ENCODE results near the gene SLC25A44.
A peak's percentile ranks its signal among the peaks of the same experiment; 100 is the strongest.
"Not testable (repeated sequence)": the region's sequence is repeated elsewhere in the genome, so short reads cannot be mapped to it uniquely, and the experiment has no call there.

Gene SLC25A44

DNA sequence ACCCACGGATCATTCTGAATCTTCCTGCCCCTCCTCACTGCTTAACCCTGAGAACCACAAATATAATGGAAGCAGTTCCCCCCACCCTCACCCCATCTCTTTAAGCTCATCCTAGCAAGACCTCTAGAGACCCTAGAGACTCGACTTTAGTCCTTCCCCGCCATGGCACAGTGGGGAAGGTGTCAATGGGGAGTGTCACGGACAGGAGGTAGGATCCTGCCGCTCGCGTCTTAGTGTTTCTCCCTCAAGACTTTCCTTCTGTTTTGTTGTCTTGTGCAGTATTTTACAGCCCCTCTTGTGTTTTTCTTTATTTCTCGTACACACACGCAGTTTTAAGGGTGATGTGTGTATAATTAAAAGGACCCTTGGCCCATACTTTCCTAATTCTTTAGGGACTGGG lies 18.2 kb downstream of the SLC25A44 start:
- no peak for DNase-seq

DNA sequence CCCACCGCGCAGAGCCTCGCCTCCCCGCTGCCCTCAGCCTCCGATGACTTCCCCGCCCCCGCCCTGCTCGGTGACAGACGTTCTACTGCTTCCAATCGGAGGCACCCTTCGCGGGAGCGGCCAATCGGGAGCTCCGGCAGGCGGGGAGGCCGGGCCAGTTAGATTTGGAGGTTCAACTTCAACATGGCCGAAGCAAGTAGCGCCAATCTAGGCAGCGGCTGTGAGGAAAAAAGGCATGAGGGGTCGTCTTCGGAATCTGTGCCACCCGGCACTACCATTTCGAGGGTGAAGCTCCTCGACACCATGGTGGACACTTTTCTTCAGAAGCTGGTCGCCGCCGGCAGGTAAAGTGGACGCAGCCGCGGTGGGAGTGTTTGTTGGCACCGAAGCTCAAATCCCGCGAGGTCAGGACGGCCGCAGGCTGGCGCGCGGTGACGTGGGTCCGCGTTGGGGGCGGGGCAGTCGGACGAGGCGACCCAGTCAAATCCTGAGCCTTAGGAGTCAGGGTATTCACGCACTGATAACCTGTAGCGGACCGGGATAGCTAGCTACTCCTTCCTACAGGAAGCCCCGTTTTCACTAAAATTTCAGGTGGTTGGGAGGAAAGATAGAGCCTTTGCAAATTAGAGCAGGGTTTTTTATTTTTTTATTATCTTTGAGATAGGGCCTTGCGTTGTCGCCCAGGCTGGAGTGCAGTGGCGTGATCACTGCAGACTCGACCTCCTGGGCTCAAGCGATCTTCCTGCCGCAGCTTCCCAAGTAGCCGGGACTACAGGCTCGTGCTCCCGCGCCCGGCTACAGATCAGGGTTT lies 19.1 kb downstream of the SLC25A44 start, which contains the start of gene PMF1:
TSS of gene PMF1 (plus strand) at position 175 of the 811 bp plus-strand sequence. CDS start at position 184, 9 bp downstream.
- DNase-seq, result peak; percentile 87 to 93 (median 92)

DNA sequence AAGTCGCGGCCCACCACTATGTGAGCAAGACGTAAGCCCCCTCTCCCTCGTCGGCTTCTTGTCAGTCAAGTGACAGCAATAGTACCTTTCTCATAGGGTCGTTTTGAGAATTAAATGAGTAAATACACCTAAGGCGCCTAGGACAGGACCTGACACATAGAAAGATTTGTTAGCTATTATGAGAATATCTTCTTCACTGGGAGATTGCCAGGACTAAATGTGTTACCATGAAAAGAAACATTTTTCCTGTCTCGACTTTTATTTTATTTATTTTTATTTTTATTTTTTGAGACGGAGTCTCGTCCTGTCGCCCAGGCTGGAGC lies 19.7 kb downstream of the SLC25A44 start:
- DNase-seq, result no peak

DNA sequence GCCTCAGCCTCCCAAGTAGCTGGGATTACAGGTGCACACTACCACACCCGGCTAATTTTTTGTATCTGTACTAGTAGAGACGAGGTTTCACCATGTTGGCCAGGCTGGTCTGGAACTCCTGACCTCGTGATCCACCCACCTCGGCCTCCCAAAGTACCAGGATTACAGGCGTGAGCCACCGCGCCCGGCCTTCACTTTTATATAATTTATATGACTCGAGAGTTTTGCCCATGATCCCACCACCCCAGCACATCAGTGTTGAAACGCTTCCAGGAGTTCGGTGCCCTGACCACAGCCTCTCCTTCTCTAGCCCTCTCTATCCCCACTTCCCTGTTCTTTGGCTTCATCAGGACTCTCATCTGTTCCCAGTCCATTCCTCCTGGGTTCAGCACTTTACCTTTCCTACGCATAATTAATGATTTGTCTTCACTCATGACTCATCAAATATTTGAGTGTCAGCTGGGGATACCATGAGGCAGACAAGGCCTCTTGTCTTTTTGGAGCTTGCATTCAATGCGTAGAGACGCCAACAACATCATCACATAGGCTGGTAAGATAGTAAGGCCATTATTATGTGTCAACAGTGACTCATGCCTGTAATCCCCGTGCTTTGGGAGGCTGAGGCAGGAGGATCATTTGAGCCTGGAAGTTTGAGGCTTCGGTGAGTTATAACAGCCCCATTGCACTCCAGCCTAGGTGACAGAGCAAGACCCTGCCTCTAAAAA lies 20.3 kb downstream of the SLC25A44 start:
- DNase-seq, result no peak

DNA sequence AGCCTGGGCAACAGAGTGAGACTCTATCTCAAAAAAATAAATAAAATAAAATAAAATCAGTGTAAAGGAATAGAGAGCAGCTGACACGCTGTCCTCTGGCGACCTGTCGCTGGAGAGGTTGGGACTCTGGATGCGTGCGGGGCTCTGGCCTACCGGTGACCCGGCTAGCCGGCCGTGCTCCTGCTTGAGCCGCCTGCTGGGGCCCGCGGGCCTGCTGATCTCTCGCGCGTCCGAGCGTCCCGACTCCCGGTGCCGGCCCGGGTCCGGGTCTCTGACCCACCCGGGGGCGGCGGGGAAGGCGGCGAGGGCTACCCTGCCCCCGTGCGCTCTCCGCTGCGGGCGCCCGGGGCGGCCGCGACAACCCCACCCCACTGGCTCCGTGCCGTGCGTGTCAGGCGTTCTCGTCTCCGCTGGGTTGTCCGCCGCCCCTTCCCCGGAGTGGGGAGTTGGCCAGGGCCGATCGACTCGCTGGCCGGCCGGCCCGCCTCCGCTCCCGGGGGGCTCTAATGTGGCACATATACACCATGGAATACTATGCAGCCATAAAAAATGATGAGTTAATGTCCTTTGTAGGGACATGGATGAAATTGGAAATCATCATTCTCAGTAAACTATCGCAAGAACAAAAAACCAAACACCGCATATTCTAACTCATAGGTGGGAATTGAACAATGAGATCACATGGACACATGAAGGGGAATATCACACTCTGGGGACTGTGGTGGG lies 22.6 kb downstream of the SLC25A44 start:
- not testable (repeated sequence) for DNase-seq

DNA sequence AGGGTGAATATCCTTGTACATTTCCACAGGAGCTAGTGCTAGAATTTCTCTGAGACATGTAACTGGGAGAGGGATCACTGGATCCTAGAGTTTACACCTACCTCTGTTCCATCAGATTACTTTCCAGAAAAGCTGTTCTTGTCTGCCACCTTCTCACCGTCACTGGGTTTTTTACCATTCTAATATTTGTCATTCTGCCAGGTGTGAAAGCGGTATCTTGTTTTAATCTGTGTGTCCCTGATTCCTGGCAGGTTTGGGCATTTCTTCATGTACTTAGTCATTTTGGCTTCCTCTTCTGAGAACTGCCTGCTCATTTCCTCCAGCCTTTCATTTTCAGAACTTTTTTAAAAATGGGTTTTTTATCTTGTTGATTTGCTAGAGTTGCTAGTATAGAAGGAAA lies 24.0 kb downstream of the SLC25A44 start:
- DNase-seq, result no peak

DNA sequence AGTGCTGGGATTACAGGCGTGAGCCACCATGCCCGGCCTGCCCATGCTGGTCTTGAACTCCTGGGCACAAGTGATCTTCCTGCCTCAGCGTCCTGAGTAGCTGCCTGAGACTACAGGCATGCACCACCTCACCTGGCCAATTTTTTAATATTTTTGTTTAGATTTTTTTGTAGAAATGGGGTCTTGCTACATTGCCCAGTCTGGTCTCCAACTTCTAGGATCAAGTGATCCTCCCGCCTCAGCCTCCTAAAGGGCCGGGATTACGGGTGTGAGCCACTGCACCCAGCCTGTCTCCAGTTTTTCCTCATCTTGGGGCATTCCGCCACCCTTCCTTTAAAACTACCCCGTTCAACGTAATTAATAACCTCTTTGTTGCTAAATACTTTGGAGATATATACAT lies 26.3 kb downstream of the SLC25A44 start:
- DNase-seq, result no peak

DNA sequence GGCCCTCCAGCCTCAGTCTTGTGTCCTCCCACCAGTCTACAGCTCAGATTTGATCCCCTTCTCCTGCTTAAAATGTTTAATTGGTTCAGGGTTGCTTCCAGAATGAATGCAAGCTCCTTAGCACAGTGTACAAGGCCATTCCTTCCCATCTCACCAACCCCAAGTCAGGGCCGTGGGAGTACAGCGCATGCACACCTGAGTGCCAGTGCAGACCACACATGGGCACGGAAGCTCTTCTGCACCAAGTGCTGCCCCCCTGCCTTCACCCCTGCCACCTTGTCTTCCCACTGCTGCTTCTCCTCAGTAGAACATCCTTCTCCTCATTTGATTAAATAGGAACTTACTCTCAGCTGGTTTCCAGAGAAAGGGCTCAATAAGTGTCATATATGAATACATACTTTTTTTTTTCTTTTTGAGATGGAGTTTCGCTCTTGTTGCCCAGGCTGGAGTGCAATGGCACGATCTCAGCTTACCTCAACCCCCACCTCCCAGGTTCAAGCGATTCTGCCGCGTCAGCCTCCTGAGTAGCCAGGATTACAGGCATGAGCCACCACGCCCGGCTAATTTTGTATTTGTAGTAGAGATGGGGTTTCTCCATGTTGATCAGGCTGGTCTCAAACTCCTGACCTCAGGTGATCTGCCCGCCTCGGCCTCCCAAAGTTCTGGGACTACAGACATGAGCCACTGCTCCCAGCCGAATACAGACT lies 28.2 kb downstream of the SLC25A44 start:
- no peak for DNase-seq

DNA sequence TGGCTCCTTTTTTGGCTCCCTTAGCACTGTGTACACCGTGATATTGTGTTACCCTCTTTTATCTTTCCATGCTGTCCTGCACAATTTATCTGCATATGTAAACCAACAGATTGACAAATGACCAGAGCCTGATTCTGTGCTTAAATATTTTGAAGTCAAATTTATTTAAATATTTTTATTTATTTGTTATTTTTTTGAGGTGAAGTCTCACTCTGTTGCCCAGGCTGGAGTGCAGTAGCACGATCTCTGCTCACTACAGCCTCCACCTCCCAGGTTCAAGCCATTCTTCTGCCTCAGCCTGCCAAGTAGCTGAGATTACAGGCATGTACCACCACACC lies 31.7 kb downstream of the SLC25A44 start:
- DNase-seq, result no peak

DNA sequence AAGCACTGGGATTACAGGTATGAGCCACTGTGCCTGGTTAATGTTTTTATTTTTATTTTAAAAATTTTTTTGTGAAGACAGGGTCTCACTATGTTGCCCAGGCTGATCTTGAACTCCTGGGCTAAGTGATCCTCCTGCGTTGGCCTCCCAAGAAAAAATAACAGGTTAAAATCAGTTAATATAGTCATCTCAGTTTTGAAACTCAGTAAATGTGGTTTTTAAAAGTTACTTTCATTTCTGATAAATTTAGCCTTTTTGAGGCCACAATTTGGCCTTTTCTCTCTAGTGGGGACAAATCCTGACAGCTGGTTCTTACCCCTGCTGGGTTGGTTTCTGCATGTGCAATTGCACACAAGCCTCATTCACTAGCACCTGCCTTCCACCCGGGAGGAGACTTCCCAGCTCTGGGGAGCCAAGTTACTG lies 32.2 kb downstream of the SLC25A44 start:
- no peak for DNase-seq

DNA sequence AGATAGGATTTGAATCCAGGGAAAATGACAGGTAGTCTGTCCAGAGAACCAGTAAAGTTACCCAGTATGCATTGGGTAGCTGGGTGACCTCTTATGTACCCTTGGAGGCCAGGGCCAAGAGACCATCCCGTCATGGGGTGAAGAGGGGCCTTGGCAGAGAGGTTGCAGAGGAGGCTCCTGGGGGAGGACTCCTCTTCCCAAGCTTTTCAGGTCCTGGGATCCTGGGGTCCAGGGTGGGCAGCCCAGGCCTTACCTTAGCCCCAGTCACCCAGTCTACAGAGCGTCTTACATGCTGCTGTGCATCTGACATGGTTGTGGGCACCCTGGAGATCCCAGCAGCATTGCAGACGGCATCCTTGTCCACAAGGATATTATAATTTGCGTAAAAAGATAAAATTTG lies 32.9 kb downstream of the SLC25A44 start:
- no peak for DNase-seq

DNA sequence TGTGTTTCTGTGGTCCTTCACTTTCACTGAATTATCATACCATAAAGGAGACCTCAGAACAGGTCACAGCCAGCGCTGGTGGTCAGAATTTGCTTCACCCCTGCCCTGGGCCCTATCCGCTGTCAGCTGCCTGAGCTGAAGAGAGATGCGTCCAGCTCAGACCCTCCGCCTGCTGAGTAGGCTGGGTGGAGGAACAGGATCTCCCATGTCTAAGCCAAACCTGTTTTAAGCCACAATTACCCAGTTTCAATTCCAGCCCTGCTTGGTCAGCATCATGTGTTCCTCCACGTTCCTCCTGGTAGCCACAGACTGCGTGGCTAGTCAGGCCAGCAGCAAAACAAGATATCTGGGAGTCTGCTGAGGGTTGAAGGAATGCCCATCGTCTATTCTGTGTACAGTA lies 34.6 kb downstream of the SLC25A44 start:
- DNase-seq, result no peak

DNA sequence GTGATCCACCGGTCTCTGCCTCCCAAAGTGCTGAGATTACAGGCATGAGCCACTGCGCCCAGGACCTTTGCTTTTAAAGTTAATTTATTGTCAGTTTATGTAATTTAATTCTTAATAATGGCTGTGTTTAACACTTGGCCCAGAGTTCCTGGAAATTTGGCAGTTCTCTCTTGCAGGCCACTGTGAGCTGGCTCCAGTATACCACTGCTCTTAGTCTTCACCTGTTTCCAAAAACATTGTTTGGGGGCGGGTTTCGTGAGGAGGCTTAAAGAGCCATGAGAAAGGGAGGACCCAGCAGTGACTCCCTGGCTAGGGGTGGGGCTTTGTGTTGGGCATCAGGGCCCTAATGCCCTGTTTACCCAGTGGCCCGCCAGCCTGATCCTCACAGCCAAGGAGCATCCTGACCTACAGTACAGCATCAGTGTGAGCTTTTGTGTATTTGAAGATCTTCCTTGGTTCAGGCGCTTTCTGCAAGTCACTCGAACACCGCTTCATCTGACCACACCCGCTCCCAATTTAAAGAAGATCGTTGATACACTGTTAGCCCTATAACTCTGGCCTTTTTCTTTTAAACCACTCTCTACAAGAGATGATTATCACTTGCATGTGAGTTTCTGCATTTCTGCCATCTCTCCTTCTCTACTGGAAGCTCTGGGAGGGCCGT lies 36.0 kb downstream of the SLC25A44 start:
- DNase-seq, result no peak

DNA sequence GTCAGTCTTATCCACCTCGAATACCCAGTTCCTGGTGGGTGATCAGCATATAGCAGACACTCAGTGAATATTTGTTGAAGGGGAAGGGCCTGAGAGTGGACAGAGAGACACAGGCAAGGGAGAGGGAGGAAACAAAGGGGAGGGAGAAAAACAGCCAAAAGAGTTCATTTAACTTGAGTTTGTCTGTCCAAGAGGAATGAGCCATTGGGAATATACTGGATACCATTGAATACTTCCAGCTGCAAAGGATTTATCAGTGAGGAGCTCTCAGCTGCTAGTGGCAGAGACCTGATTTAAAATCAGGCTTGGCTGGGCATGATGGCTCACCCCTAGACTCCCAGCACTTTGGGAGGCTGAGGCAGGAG lies 36.6 kb downstream of the SLC25A44 start:
- no peak for DNase-seq

DNA sequence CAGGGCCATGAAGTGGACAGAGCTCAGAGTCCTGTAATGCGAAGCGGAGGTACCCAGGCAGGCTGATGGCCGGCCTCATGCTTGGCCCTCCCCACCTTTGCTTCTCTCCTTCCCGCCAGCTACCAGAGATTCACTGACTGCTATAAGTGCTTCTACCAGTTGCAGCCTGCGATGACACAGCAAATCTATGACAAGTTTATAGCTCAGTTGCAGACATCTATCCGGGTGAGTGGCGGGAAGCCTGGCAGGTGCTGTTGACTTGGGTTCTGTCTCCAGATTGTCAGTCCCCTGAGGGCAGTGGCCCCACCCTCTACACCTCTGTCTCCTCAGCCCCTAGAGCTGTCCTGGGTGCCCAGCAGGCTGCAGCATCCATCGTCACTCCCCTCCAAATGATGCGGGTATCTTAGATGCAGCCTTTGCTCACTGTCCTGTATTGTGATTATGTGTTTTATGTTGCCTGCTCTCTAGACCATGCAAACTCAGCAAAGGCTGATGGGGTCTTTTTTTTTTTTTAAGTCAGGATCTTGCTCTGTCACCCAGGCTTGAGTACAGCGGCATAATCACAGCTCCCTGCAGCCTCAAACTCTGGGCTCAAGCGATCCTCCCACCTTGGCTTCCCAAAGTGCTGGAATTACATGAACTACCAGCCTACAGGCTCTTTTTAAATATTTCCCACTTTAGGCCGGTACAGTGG lies 38.4 kb downstream of the SLC25A44 start:
- no peak for DNase-seq

DNA sequence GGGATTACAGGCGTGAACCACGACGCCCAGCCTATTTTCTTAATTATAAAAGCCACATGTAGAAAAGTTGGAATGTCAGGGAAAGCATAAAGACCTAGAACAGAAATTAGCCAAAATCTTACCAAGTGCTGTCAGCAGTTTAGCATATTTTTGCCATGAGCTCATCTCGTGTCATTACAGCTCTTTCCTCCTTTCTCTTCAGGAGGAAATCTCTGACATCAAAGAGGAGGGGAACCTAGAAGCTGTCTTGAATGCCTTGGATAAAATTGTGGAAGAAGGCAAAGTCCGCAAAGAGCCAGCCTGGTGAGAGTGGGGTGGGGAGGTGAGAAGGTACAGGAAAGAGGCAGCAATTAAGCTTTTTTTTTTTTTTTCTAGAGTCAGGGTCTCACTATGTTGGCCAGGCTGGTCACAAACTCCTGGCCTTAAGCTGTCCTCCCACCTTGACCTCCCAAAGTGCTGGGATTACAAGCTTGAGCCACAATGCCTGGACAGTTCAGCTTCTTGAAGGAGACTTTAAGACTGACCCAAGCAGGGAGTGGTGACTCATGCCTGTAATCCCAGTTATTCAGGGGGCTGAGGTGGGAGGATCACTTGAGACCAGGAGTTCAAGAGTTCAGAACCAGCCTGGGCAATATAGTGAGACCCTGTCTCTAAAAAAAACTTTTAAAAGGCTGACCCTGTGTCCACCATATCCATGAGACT lies 39.7 kb downstream of the SLC25A44 start:
- DNase-seq, result no peak

DNA sequence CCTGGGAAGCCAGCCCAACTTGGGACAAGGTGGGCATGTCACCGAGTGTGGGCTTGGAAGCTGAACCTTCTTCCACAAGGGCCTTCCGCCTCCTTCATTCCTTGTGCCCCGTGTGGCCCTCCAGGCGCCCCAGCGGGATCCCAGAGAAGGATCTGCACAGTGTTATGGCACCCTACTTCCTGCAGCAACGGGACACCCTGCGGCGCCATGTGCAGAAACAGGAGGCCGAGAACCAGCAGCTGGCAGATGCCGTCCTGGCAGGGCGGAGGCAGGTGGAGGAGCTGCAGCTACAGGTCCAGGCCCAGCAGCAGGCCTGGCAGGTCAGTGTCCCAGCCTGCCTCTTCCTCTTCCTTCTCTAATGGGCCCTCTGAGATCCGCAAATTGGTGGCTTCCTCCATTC lies 42.3 kb downstream of the SLC25A44 start:
- no peak for DNase-seq

DNA sequence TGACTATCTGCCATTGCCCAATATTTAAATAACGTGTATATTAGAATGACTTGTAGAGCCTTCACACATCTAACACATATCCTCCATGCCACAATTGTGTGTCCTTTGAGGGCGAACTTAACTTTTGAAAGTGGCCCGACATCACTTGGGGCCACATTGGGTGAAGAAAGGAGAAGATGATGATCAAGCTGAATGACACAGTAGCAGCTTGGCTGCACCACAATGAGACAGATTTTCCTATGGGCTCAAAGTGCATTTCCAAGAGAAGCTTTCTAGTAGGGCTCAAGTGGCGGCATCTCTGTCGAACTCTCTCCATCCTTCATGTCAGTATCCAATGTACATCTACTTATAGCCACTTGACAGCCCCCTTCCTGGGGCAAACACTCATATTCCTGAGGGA lies 44.3 kb downstream of the SLC25A44 start:
- DNase-seq, result no peak

DNA sequence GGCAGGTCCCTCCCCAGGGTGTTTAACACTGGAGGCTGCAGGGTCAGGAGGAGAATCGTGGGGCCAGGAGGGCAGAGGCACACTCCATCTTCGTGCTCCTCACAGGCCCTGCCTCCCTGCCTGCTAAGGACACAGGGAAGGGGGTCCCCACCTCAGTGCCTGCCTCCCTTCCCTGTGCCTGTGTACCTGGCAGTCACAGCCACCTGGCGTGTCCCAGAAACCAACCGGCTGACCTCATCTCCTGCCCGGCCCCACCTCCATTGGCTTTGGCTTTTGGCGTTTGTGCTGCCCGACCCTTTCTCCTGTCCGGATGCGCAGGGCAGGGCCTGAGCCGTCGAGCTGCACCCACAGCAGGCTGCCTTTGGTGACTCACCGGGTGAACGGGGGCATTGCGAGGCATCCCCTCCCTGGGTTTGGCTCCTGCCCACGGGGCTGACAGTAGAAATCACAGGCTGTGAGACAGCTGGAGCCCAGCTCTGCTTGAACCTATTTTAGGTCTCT lies 47.5 kb downstream of the SLC25A44 start:
- DNase-seq, result no peak

DNA sequence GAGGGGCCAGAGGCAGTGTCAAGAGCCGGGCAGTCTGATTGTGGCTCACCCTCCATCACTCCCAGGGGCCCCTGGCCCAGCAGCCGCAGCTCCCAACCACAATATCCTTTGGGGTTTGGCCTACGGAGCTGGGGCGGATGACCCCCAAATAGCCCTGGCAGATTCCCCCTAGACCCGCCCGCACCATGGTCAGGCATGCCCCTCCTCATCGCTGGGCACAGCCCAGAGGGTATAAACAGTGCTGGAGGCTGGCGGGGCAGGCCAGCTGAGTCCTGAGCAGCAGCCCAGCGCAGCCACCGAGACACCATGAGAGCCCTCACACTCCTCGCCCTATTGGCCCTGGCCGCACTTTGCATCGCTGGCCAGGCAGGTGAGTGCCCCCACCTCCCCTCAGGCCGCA lies 48.0 kb downstream of the SLC25A44 start, which contains the start of gene BGLAP:
TSS of gene BGLAP (plus strand) at position 259 of the 400 bp plus-strand sequence. CDS start at position 307, 48 bp downstream.
- DNase-seq, result no peak

DNA sequence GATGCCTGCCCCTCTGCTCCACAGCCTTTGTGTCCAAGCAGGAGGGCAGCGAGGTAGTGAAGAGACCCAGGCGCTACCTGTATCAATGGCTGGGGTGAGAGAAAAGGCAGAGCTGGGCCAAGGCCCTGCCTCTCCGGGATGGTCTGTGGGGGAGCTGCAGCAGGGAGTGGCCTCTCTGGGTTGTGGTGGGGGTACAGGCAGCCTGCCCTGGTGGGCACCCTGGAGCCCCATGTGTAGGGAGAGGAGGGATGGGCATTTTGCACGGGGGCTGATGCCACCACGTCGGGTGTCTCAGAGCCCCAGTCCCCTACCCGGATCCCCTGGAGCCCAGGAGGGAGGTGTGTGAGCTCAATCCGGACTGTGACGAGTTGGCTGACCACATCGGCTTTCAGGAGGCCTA lies 48.8 kb downstream of the SLC25A44 start:
- no peak for DNase-seq
